ENCODE results near the gene DLG4. TPM values are rescaled to one million over a fixed set of nuclear protein-coding genes. Genes with fewer than 3 reads are reported as not detected.
"Not testable (repeated sequence)": the region's sequence is repeated elsewhere in the genome, so short reads cannot be mapped to it uniquely, and the experiment has no call there.

Gene DLG4
- total RNA-seq, 1 experiment from 2014 or later = 3.6 TPM

DNA sequence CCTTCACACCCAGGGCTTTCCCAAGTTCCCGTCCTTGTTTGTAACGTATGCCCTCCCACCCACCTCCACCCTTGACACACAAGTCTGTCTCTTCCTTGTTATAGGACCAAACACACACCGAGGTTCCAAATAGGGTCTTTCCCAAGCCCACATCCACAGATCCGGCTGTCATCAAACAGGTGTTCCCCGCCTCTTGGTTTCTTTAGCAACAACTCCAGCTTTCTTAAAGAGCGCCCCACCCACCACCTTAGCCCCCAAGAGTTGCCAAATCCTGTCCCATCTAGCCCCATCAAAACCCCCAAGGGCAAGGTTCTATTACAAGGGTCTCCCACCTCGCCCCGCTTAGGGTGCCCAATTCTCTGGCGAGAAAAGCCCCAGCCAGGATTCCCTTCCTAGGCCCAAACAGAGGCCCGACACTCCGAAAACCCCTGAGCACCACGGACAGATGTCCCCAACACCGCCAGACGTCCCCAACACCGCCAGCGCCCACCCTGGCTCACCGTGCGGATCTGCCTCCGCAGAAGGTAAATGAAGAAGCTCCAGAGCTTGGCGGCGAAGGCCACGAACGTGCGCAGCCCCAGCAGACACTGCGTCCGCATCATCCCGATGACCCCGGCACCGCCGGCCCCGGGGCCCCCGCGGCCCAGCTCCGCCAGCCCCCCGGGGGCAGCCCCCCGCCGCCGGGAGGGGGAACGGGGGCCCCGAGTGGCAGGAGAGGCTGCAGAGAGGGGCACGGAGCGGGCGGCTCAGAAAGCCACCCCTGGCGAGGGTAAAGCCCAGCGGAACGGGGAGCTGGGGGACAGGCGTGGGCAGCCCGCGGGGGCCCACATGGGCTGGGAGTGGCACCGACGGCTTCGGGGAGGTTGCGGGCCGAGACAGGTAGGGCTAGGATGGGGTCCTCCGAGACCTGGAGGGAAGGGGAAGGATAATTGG lies 31.3 kb upstream of the DLG4 start:
- DNase-seq (ENCODE audit: extremely low read depth, low read depth) = no peak

- no peak for DNase-seq (ENCODE audit: extremely low read depth, low read depth)
Measured at GRCh38 chr17:7249830-7250229, 30.2 kb upstream of the DLG4 start.

DNA sequence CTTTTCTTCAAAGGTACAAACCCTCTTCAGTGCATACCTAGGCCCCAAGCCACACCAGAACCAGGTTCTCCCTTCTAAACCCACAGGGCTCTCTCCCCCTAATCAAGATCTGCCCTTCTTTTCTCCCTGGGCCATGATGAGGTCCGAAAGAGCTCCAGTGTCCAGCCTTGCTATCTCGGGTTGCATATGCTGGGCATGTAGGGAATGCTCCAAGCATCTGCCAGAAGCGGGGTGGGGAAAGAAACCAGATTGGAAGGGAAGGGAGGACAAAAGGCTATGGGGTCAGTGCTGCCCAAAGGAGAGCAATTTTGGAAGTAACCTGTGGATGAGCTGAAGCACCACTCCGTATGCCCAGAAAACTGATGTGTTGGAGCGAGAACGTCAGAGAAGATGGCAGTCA lies 29.6 kb upstream of the DLG4 start:
- no peak for DNase-seq (ENCODE audit: extremely low read depth, low read depth)

- no peak for DNase-seq (ENCODE audit: extremely low read depth, low read depth)
Measured at GRCh38 chr17:7248796-7249195, 29.2 kb upstream of the DLG4 start.

DNA sequence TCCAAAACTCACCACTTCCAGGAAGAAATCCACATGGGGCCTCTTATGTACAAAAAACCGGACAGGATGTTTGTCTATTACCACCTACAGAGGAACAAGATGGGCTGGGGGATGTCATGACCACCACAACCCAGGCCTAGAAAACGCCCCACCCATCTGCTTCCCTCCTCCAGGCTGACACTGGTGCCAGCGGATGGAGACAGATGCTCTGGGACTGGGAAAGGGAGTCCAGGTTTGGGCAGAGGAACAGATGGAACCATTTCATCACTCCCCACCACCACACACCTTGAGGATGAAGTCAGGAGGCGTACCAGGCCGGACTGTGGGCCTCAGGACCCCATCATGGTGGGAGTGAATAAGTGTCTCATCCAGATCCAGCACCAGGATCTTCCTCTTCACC lies 27.1 kb upstream of the DLG4 start:
- no peak for DNase-seq (ENCODE audit: extremely low read depth, low read depth)

DNA sequence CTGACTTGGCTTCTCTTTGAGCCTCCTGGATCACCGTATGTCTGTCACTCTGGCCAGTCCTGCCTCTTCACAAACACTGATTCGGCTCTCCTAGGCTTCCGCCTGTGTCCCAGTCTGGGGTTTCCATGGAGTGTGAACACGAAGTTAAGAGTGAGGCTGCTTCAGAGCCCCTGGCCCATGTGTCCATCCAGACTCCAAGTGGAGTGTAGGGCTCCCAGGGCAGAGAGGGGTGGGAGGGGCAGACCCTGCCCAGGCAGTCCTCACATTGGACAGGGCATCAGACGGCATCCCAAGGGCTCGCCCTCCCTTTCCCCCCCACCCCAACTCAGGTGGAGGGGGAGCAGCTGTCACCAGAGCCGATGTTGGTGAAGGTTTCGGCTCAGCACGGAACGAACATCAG lies 24.2 kb upstream of the DLG4 start:
- DNase-seq (ENCODE audit: extremely low read depth, low read depth) = not testable (repeated sequence)

DNA sequence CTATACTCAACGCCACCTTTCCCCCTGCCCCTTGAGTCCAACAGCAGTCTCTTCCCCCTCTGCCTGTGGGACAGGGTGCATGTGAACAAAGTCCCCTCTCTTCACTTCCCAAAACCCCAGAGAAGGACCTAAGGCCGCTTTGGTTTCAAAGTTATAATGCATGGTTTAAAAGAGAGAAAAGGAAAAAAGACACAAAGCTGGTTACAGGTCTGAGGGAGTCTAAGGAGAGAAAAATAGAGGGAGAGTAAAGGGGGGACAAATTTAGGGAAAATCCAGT lies 23.8 kb upstream of the DLG4 start:
- no peak for DNase-seq (ENCODE audit: extremely low read depth, low read depth)

DNA sequence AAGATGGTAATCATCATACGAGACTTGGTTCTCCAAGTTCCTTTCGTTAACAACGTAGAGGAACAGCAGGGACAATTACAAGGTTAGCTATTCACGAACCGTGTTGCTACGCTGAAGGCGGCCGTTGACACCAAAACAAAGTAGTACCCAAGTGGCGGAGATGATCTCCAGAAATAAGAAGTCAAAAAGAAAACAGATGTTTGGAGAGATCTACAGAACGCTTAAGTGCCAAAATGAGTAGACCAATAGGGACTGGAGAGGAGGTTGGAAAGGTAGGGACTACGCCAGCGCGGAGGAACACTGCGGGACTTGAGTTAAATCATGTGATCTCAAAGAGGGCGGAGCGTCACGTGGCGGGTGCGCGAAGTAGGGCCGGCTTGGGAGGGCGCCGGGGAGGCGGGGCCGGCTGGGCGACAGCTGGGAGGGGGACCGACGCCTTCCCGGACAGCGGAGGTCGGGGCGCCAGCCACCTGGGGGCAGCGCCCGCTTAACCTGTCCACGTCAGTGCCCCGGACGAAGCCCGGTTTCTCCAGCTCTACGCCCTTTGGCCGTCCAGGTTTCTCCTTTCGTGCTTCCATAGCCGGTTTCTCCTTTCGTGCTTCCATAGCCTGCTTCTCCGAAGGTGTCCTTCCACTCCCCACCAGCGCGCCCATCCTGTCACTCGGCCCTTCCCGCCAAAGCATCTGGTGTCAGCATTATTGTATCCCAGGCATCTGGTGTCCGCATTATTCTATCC lies 23.2 kb upstream of the DLG4 start:
- DNase-seq (ENCODE audit: extremely low read depth, low read depth) = peak; percentile 90

GRCh38 chr17:7241783-7242716 lies 22.4 kb upstream of the DLG4 start, which contains the start of gene GABARAP:
TSS of gene GABARAP (minus strand) at chr17:7242449. CDS start at chr17:7242330, 119 bp downstream.
- DNase-seq (ENCODE audit: extremely low read depth, low read depth) = peak; percentile 87

DNA sequence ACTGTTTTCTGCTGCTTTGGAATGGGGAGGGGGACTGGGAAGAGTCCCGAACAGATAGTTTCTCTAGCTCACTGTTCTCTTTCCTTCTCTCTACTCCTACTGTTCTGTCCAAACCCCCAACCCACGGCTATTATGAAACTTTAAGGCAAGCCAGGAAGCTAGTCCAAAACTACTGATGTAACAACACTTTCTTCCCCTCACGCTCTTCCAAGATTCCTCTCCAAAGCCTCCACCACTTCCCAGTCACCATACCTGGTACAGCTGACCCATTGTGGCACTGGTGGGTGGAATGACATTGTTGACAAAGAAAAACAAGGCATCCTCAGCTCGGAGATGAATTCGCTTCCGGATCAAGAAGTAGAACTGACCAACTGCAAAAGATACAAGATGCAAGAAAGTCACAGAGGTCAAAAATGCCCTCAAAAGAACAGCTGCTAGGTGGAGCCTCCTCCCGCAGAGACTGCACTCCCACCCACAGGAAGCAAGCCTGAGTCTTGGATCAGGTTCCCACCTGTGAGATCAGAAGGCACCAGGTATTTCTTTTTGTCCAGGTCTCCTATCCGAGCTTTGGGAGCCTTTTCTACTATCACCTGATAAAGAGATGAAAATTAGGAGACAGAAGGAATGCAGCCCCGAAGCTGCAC lies 21.6 kb upstream of the DLG4 start:
- no peak for DNase-seq (ENCODE audit: extremely low read depth, low read depth)

GRCh38 chr17:7240375-7240774 lies 20.7 kb upstream of the DLG4 start:
- DNase-seq (ENCODE audit: extremely low read depth, low read depth) = no peak

GRCh38 chr17:7239091-7240027 lies 19.7 kb upstream of the DLG4 start, which contains the start of gene PHF23:
TSS of gene PHF23 (minus strand) at chr17:7239457. CDS start at chr17:7239279, 178 bp downstream.
- DNase-seq (ENCODE audit: extremely low read depth, low read depth) = peak; percentile 99

DNA sequence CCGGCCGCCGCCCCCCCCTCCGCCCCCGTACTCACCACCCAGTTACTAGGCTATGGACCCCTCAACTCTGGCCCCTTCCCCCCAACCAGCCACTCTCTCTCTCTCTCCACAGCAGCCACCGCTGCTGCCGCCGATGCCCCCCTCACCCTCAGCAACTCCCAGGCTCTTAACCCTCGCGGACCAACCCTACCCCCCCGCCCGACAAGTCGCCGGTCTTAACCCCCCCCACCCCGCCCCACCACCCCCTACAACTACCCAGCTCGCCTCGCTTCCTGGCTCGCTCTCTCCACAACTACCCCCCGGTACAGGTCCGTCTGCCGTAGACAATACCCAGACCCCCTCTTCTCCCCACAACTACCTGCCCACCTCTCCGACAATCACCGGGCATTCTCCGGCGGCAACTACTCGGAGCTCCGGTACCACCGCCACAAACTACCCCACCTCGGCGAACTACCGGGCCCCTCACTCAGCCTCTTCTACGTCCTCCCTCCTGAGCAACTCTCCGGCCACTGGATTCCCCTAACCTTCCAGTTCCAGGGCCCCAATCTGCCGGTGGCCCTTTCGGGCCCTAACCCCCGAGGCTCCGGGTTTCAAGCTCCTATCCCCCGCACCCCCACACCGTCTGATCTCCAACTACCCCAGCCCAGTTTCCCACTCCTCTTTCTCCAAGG lies 18.9 kb upstream of the DLG4 start:
- DNase-seq (ENCODE audit: extremely low read depth, low read depth) = no peak

- peak; percentile 69 for DNase-seq (ENCODE audit: extremely low read depth, low read depth)
Measured at GRCh38 chr17:7237761-7238419, 18.3 kb upstream of the DLG4 start.

DNA sequence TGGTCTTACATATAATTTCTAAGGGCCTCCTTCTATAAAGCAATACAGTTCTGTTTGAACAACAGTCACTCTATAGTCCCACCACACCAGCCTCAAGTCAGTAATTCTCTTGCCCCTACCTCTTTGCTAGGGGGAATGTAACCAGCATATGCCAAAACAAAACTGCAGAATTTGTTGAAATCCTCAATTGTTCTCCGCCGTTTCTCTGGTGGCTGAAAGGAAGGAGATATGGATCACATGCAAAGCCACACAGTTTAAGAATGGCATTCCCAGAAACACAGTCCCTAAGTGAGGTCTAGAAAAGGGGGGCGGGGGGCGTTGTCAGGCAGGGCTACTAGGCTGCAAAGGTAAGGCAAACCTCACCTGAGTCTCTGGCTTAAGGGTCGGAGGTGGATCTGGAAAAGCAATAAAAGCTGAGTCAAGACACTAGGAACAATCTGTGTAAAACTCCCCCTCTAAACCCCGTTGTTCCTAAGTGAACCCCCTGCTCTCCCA lies 17.7 kb upstream of the DLG4 start:
- DNase-seq (ENCODE audit: extremely low read depth, low read depth) = no peak

DNA sequence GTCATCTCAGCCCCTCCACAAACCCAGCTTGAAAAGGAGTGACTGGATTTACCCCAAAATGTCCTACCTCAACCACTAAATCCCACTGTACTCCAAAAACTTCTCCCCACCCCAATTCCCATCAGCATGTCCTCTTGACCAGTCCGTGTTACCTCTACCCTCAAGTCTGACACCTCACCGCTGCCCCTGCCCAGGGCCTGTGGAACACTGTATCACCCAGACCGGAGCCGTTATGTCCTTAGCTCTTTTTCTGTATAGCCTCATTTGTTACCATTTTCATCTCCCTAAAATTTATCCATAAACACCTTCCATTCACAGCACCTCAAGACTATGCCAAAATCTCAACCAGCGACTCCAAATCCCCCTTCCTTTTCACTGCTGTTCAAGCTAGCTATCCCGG lies 17.2 kb upstream of the DLG4 start:
- DNase-seq (ENCODE audit: extremely low read depth, low read depth) = no peak

DNA sequence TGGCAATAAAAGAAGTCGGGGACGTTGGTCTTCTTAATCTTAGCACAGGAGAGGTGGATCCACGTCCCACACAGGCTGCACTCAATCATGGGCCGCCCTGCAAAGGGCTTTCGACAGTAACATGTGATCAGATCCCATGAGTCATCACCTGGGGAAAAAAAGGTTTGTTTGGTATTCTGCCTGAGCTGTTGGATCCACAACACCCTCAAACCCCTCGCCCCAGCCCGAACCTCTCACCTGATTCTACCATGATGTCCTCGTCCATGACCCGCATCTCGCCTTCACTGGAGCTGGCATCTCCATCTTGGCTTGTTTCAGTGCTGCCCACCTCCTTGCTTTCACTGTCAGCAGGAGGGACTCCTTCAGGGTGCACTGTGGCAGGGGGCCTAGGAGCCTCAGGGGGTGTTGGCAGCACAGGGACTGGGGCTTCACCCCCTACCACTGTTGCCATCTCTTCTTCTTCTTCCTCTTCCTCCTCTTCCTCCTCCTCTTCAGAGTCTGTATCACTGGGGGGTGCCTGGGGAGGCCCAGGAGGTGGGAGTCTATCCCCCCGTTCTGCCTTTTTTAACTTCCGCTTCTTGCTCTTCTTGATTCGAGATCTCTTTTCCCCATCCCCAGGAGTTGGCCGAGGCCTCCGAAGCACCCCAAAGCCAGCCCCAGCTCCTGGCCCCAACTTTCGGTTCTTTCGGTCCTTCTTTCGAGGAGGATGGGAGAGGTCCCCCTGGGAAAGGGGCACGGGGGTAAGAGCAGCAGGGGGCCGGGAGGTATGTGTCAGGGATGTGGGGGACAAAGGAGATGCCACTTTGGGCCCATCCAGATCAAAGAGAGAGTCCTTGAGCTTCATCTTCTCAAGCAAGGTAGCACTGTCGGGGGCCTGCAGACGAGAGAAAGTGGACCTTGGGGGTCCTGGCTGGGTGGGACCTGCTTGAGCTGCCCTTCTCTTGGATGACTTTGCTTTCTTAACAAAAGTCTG lies 16.3 kb upstream of the DLG4 start:
- no peak for DNase-seq (ENCODE audit: extremely low read depth, low read depth)

Measured in NCI-H460 (cell line).